A549 (cell line): ENCODE data around the gene PCNX2. TPM values are rescaled to one million over a fixed set of nuclear protein-coding genes. Genes with fewer than 3 reads are reported as not detected.

ENCODE experiments used
- ATAC-seq, 2 experiments: fragments of 200-7000 bp in 1 of 2; fragments of >200 bp in 1 of 2; cut with Nextera tagmentation in 1 of 2; cut with Tn5 transposase in 1 of 2; 3 replicates each; pipeline versions ENCODE4 v1.8.0 to v1.9.1; 2018 to 2020; ENCODE audit warnings: mild to moderate bottlenecking in 1 of 2, moderate library complexity in 1 of 2
- CTCF ChIA-PET: fragments of 300-600 bp; sonication (Branson Sonifier 250); formaldehyde crosslinking; extraction: SDS; loops from one replicate; lab custom pipeline; 2021; ENCODE audit warnings: antibody characterized with exemption, inconsistent platforms; lab: Yijun Ruan, JAX
- POLR2A ChIA-PET: fragments of 350-600 bp; formaldehyde crosslinking; extraction: SDS; loops from one replicate; lab custom pipeline; 2021; ENCODE audit warnings: antibody characterized with exemption, inconsistent platforms; lab: Yijun Ruan, JAX
- DNase-seq, 2 experiments: peaks; one replicate each; pipeline versions ENCODE4 v3.0.0 to v3.0.0-alpha.2; 2011 to 2016; ENCODE audit warnings: low read depth in 1 of 2, low spot score in 1 of 2
- FAIRE-seq: peaks from 2 replicates; lab custom pipeline; 2011; peaks lifted over from hg19 to GRCh38; lab: Jason Lieb, UNC
- H3K27ac ChIP-seq, 2 experiments: fragments of >200 bp; sonication (Bioruptor Twin); formaldehyde crosslinking; 3 replicates each; pipeline ENCODE4 v1.5.1; 2016 to 2017
- H3K4me1 ChIP-seq: fragments of >200 bp; sonication (Bioruptor Twin); formaldehyde crosslinking; 3 replicates; pipeline ENCODE4 v1.6.1; 2016
- H3K4me2 ChIP-seq: fragments of >200 bp; sonication (Bioruptor Twin); formaldehyde crosslinking; 3 replicates; pipeline ENCODE4 v1.6.1; 2016
- H3K4me3 ChIP-seq: fragments of >200 bp; sonication (Bioruptor Twin); formaldehyde crosslinking; 3 replicates; pipeline ENCODE4 v1.5.1; 2016
- H3K9me3 ChIP-seq: fragments of >200 bp; sonication (Bioruptor Twin); formaldehyde crosslinking; 3 replicates; pipeline ENCODE4 v1.6.1; 2016
- BHLHE40 ChIP-seq: IDR thresholded peaks from 2 replicates; pipeline ENCODE4 v1.6.1; 2012; ENCODE audit warnings: low read depth, low read length, inconsistent platforms
- CBX2 ChIP-seq: fragments of 200-600 bp; sonication (generic); IDR thresholded peaks from 2 replicates; pipeline ENCODE4 v1.6.1; 2016; ENCODE audit warnings: low read depth, mild to moderate bottlenecking, borderline replicate concordance
- CBX8 ChIP-seq: fragments of 200-600 bp; sonication (generic); IDR thresholded peaks from 2 replicates; pipeline ENCODE4 v1.6.1; 2016
- HEYL ChIP-seq: fragments of 250-450 bp; sonication (Bioruptor Pico); IDR thresholded peaks from 2 replicates; pipeline ENCODE4 v1.8.0; 2021; ENCODE audit warnings: mild to moderate bottlenecking, moderate library complexity
- KDM1A ChIP-seq: fragments of 200-600 bp; sonication (generic); IDR thresholded peaks from 2 replicates; pipeline ENCODE4 v1.6.1; 2016; ENCODE audit warnings: low read depth, mild to moderate bottlenecking
- KDM5A ChIP-seq: fragments of 200-600 bp; sonication (generic); IDR thresholded peaks from 2 replicates; pipeline ENCODE4 v1.6.1; 2016; ENCODE audit warnings: antibody characterized with exemption, mild to moderate bottlenecking
- PHF8 ChIP-seq: fragments of 200-600 bp; sonication (generic); IDR thresholded peaks from 2 replicates; pipeline ENCODE4 v1.6.1; 2016; ENCODE audit warnings: low read depth, mild to moderate bottlenecking, antibody characterized with exemption, moderate library complexity, borderline replicate concordance
- RAD21 ChIP-seq, 2 experiments: fragments of >200 bp in 1 of 2; sonication (Bioruptor Twin) in 1 of 2; formaldehyde crosslinking in 1 of 2; IDR thresholded peaks in 1 of 2; conservative IDR thresholded peaks in 1 of 2; 2 replicates in 1 of 2; 3 replicates in 1 of 2; pipeline ENCODE4 v1.6.1; 2012 to 2018; ENCODE audit warnings: inconsistent platforms in 1 of 2
- REST ChIP-seq: fragments of 200-600 bp; sonication (generic); IDR thresholded peaks from 2 replicates; pipeline ENCODE4 v1.6.1; 2016; ENCODE audit warnings: antibody characterized with exemption, mild to moderate bottlenecking, moderate library complexity
- RFX5 ChIP-seq: fragments of 450-650 bp; IDR thresholded peaks from 2 replicates; pipeline ENCODE4 v1.7.1; 2014; ENCODE audit warnings: antibody characterized with exemption, mild to moderate bottlenecking, moderate library complexity
- RNF2 ChIP-seq: fragments of 200-600 bp; sonication (generic); IDR thresholded peaks from 2 replicates; pipeline ENCODE4 v1.6.1; 2016; ENCODE audit warnings: low read depth, mild to moderate bottlenecking, antibody characterized with exemption, moderate library complexity, borderline replicate concordance
- SMC3 ChIP-seq: fragments of >200 bp; sonication (Bioruptor Twin); formaldehyde crosslinking; IDR thresholded peaks from 3 replicates; pipeline ENCODE4 v1.6.1; 2018; ENCODE audit warnings: inconsistent platforms
- SREBF2 ChIP-seq: fragments of 450-650 bp; IDR thresholded peaks from 2 replicates; pipeline ENCODE4 v1.6.1; 2014; ENCODE audit warnings: mild to moderate bottlenecking, moderate library complexity
- WGBS: methylation state at CpG from one replicate; pipeline ENCODE4 v1.1.6; 2017; ENCODE audit errors: missing lambda C conversion rate; 5-methylcytosine and 5-hydroxymethylcytosine counted together
- polyA plus RNA-seq, 4 experiments: library from polyadenylated mRNA; depleted of rRNA in 3 of 4; stranded (reverse); fragments of >200 nt; fragmentation: RNase III in 1 of 4; extraction: RNeasy Plus Mini Kit Qiagen cat#74134 plus additional on column Dnase treatment in 1 of 4; gene quantifications; 2 replicates in 3 of 4; 3 replicates in 1 of 4; pipeline ENCODE4 v1.2.3, GENCODE V29; 2011 to 2017
- TF ChIP-seq, protein P1 (sequence below): fragments of >200 bp; sonication (Bioruptor Twin); formaldehyde crosslinking; IDR thresholded peaks from 3 replicates; pipeline ENCODE4 v1.6.1; 2016
- TF ChIP-seq, protein P2 (sequence below): IDR thresholded peaks from 2 replicates; pipeline ENCODE4 v1.6.1; 2012
- TF ChIP-seq, protein P3 (sequence below): fragments of 250-450 bp; sonication (Bioruptor Pico); IDR thresholded peaks from 2 replicates; pipeline ENCODE4 v1.5.0; 2021; ENCODE audit warnings: mild to moderate bottlenecking, moderate library complexity, borderline replicate concordance

PCNX2 gene
- polyA plus RNA-seq, 2 of the 4 experiments (the other 2 are of a cell fraction): 8.8 to 27.2 TPM

GRCh38 chr1:233190987-233191386 is 104.5 kb downstream of the PCNX2 start:
- ATAC-seq: no peak
- 91% methylated on average over 5 of the region's 5 CpGs for WGBS
- FAIRE-seq: no peak
- H3K27ac ChIP-seq: no peak overlapping the region
- H3K4me3 ChIP-seq: no peak overlapping the region
- DNase-seq: no peak
- H3K4me2 ChIP-seq: no peak overlapping the region
- H3K4me1 ChIP-seq: no peaks in the 10 kb centered on the region
- ChIA-PET CTCF (interaction anchor here (1.1 kb wide), 1 partner anchor 11 kb away, joined by 3 read pairs; no protein-coding TSS in a partner anchor), POLR2A (no interaction called here)
- TF ChIP-seq CBX8: no peak
- no peak for TF ChIP-seq KDM5A
- no peak for TF ChIP-seq RNF2
- no peak for TF ChIP-seq PHF8
- TF ChIP-seq BHLHE40: no peak
- TF ChIP-seq, protein P1, sequence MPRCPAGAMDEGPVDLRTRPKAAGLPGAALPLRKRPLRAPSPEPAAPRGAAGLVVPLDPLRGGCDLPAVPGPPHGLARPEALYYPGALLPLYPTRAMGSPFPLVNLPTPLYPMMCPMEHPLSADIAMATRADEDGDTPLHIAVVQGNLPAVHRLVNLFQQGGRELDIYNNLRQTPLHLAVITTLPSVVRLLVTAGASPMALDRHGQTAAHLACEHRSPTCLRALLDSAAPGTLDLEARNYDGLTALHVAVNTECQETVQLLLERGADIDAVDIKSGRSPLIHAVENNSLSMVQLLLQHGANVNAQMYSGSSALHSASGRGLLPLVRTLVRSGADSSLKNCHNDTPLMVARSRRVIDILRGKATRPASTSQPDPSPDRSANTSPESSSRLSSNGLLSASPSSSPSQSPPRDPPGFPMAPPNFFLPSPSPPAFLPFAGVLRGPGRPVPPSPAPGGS: no peak
- no peak for TF ChIP-seq CBX2
- TF ChIP-seq SREBF2: no peak
- no peak for TF ChIP-seq HEYL (CRISPR knock-in tag)
- no peak for TF ChIP-seq SMC3
- TF ChIP-seq, protein P2, sequence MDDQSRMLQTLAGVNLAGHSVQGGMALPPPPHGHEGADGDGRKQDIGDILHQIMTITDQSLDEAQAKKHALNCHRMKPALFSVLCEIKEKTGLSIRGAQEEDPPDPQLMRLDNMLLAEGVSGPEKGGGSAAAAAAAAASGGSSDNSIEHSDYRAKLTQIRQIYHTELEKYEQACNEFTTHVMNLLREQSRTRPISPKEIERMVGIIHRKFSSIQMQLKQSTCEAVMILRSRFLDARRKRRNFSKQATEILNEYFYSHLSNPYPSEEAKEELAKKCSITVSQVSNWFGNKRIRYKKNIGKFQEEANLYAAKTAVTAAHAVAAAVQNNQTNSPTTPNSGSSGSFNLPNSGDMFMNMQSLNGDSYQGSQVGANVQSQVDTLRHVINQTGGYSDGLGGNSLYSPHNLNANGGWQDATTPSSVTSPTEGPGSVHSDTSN: no peak
- no peak for TF ChIP-seq REST
- no peak for TF ChIP-seq KDM1A
- peaks cover 26% of the 10 kb centered on the region for H3K9me3 ChIP-seq

GRCh38 chr1:233189526-233189925 is 106.0 kb downstream of the PCNX2 start:
- Histone ChIP-seq H3K27ac (no peak overlapping the region), H3K4me1 (no peaks in the 10 kb centered on the region), H3K4me3 (no peak overlapping the region), H3K4me2 (no peak overlapping the region)
- POLR2A ChIA-PET: no interaction called here
- ATAC-seq: no peak
- no peak for TF ChIP-seq CBX2
- TF ChIP-seq, protein P3, sequence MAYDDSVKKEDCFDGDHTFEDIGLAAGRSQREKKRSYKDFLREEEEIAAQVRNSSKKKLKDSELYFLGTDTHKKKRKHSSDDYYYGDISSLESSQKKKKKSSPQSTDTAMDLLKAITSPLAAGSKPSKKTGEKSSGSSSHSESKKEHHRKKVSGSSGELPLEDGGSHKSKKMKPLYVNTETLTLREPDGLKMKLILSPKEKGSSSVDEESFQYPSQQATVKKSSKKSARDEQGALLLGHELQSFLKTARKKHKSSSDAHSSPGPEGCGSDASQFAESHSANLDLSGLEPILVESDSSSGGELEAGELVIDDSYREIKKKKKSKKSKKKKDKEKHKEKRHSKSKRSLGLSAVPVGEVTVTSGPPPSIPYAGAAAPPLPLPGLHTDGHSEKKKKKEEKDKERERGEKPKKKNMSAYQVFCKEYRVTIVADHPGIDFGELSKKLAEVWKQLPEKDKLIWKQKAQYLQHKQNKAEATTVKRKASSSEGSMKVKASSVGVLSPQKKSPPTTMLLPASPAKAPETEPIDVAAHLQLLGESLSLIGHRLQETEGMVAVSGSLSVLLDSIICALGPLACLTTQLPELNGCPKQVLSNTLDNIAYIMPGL (CRISPR knock-in tag): no peak
- no peak for TF ChIP-seq RFX5
- TF ChIP-seq RAD21 (conservative IDR thresholded peaks at IDR 0.05 in 1 of 2, IDR thresholded peaks at IDR 0.05 in 1 of 2): no peak
- TF ChIP-seq, all 56 proteins: peak for 0
- CTCF ChIA-PET: interaction anchor here (1.1 kb wide), 1 partner anchor 9 kb away, joined by 6 read pairs; no protein-coding TSS in a partner anchor
- WGBS: 93% methylated on average over 3 of the region's 3 CpGs
- peaks cover 12% of the 10 kb centered on the region for H3K9me3 ChIP-seq
- DNase-seq (no peak), FAIRE-seq (no peak)
